T-helper 1 cell treated with Interleukin-12 subunit alpha and Interleukin-12 subunit beta and Interleukin-4 antibody, amounts not matched to agents 30 ng/mL and 1 ng/mL, for 36 hours (primary cell): ENCODE measurements around the gene ARHGAP6. TPM values are rescaled to one million over a fixed set of nuclear protein-coding genes. Genes with fewer than 3 reads are reported as not detected.

ENCODE experiments used
- intact Hi-C: fragments of 100-400 bp; cut with micrococcal nuclease; formaldehyde crosslinking; loops from one replicate; pipeline ENCODE4 v1.15.1; 2024
- total RNA-seq: library from RNA; stranded (reverse); gene quantifications from 2 replicates; pipeline ENCODE4 v1.2.3, GENCODE V29; 2022

Gene ARHGAP6
- total RNA-seq, 1 donor from 2014 or later: not detected

DNA sequence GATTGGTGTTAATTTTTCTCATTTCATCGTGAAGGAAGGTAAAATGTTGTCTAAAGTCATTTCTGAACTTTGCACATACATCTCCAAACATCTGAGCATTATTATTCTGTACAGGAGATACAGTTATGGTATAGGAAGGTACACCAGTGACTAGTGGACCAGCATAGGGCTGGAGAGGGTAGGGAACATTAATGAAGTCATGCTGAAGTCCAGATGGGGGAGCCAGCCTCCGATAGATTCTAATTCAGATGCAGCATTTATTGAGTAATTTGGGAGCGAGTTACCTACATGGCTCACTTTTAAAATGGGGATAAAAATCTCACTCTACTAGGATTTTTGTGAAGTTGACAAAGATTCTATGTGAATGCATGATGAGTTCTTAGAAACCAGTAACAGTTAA is 337.6 kb downstream of the ARHGAP6 start:
- intact Hi-C loops: no loop called here

DNA sequence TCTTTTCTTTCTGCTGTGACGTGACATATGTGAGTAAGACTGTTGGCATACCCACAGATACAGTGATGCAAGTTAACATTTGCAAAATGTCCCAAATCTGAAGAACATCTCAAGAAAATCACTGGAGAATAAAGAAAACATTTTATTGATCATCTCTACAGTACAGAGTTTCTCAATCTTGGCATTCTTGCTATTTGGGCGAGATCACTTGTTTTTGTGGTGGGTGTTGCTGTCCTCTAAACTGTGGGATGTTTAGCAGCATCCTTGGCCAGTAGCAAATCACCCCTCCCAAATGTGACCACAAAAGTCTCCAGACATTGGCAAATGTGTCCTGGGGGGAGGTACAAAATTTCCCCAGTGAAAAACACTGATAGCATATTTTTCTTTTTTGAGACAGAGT is 343.7 kb downstream of the ARHGAP6 start:
- intact Hi-C loops: no loop called here

DNA sequence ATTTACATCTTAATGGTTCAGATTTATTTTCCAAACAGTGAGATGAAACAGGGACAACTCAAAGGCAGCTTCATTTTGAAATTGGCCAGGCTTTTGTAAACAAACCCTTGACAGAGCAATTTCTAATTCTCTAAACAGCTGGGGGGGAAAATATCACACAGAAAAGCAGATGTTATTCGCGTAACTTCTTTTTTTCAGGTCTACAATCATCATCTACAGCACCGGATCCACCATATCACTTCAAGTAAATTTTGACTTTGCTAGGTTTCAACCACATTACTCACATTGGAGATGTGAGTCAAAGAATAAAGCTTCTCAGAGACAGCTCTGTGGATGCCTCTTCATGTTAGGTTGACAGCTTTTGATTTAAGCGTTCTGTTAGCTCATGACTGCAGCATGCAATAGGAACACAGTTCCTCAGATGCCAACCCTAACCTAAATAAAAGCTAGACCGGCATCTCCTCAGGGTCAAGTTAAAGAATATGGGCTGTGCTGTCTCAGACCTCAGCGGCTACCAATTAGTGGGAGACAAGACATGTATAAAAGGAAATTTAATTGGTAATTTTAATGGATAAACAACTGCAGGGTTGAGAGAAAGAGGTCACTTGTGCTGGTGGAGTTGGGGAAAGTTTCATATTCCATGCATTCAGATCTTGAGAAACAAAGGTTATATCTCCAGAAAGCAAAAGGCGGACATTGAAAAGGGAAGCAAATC is 345.8 kb downstream of the ARHGAP6 start:
- intact Hi-C loops: no loop called here

- intact Hi-C loops: no loop called here
Measured at GRCh38 chrX:11311706-11312105, 354.0 kb downstream of the ARHGAP6 start.

DNA sequence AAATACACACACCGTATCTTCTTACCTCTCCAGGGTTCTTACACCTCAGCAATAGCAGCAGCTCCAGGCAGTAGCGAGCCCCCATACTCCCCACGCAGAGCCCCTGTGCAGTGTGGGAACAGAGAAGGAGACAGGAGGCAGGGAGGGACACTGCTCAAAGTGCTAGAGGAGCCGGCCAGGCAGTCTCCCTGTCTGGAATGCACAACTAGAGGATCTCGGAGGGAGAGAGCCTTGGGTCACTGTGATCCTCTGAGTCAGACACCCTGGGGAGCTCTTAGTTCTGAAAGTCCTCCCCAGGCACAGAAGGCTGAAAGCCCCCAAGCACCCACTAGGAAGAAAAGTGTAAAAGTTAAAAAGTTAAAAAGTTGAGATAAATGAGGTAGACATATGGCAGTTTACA is 356.5 kb downstream of the ARHGAP6 start:
- intact Hi-C loops: no loop called here

GRCh38 chrX:11305641-11306040 is 360.1 kb downstream of the ARHGAP6 start:
- intact Hi-C loops: no loop called here

GRCh38 chrX:11304829-11305228 is 360.9 kb downstream of the ARHGAP6 start:
- intact Hi-C loops: no loop called here

DNA sequence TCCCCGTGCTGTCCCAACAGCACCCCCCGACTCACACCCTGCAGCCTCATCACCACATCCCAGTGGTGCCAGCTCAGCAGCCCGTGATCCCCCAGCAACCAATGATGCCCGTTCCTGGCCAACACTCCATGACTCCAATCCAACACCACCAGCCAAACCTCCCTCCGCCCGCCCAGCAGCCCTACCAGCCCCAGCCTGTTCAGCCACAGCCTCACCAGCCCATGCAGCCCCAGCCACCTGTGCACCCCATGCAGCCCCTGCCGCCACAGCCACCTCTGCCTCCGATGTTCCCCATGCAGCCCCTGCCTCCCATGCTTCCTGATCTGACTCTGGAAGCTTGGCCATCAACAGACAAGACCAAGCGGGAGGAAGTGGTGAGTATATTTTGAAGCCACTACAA is 367.1 kb downstream of the ARHGAP6 start:
- intact Hi-C loops: no loop called here

GRCh38 chrX:11296051-11296450 is 369.7 kb downstream of the ARHGAP6 start:
- intact Hi-C loops: no loop called here

DNA sequence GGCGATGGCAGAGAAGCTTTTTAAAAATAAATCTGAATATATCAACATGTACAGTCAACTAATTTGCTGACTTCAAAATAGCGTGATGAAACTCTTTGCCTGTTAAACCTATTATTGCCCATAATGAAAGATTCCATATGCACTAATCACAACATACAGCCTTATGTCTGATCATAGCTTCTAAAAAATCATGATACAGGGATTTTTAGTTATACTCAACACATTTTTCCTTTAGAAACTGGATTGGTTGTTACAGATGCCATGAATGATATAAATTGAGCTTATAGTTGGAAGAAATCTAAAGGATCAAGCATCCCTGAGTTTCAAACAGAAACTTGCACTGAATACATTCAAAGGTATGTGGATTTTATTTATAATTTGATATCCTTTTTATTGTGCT is 372.6 kb downstream of the ARHGAP6 start, which contains the start of gene AMELX:
AMELX (plus strand) TSS at position 301 of the 400 bp plus-strand sequence. CDS start 1,376 bp downstream, outside the sequence.
- intact Hi-C loops: no loop called here

GRCh38 chrX:11290416-11291102 is 375.2 kb downstream of the ARHGAP6 start:
- intact Hi-C loops: no loop called here

DNA sequence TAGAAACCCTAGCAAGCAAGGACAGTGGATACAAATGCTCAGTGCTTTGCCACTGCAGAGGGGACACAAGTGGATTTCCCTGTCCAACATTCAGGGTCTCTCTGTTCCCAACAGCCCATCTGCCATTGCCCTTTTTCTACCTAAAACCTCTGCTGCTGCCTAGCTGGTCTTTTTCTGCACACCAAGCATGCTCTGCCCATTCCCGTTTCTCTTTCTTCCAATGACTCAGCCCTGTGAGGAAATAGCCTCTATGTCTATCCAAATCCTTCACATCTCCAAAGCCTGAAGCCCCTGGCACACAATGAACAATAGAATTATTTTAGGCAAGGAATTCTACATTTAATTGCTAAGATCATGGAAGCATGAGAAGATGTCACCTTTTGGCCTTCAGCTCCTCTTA is 378.2 kb downstream of the ARHGAP6 start:
- intact Hi-C loops: no loop called here

DNA sequence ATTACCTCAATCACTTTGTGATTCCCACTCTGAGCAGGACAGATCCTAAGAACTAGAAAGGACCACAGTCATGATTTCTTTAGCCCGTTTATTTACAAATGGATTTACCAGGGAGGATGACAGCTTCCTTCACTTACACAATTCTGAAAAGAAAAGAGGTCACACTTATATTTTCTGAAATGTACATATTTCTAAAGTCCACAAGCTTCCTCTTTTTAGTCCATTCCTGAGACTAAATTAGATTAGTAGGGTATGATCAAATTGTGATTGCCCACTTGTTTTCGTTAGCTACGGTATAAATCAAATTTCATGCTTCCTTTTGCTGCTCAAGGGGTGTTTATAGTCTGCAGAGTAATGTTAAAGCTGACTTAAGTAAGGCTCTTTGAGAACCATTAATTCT is 380.1 kb downstream of the ARHGAP6 start:
- intact Hi-C loops: no loop called here

DNA sequence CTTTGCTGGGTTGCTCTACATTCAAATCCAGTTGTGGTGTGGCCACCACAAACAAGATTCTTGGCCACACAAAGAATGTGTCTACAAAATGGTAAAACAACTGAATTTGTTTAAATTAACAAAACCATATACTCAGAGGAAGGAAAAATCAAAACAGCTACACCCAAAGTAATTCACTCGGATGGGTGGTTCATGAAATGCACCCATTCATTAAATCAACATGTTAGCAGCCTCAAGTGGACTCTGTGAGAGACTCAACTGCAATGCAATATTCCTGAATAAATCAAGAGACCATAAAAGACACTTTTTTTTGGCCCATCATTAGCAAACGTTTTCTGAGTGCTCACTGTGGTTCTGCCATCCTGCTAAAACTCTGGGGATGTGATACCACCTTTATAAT is 383.7 kb downstream of the ARHGAP6 start:
- intact Hi-C loops: no loop called here

DNA sequence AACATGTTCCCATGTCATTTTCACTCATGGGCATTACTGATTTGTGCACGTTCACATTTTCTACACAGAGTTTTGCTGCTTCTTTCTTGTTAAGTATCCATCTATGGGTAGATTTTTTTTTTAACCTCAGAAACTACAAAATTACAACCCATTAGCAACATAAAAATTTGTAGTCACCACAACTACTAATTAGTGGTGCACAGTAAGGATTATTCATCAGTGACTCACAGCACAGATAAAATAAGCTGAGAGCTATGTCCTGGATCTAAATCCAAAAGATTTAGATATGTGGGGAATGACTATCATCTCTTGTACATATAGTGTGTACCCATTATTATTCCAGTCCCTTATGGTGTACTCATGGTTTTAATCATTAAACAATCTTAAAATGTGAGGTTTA is 392.2 kb downstream of the ARHGAP6 start:
- intact Hi-C loops: no loop called here

DNA sequence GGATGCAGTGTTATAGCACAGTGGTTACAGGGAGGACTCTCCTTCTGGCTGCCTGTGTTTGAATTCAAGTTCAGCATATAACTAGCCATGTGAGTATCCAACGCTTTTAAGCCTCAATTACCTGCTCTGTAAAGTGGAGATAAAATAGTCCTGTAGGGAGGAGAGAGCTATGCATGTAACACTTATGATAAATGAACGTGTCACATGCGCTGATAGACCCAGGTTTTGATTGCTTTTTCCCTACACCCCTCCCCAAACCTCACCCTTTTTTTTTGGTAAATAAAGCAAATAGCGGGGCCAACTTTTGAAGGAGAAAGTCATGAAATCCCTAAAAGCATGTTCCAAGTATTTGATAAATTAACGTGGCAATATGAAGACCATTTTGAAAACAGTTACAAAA is 392.9 kb downstream of the ARHGAP6 start:
- intact Hi-C loops: no loop called here

DNA sequence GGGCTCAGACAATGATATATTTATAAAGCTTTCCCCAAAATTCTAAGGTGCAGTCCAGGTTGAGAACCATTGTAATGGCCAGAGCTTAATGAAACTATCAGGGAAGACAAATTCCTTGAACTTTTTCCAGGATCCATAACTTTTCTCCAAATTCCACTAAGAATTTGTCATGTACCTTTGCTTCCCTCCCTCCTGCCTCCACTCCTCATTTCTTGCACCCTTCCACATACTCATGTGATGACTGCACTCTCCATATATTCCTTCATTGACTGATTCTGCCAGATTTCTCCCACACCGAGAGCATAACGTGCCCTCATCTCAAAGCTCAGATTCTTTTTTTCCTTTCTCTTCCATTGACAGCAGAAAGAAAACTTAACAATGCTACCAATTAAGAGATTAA is 393.4 kb downstream of the ARHGAP6 start:
- intact Hi-C loops: no loop called here

DNA sequence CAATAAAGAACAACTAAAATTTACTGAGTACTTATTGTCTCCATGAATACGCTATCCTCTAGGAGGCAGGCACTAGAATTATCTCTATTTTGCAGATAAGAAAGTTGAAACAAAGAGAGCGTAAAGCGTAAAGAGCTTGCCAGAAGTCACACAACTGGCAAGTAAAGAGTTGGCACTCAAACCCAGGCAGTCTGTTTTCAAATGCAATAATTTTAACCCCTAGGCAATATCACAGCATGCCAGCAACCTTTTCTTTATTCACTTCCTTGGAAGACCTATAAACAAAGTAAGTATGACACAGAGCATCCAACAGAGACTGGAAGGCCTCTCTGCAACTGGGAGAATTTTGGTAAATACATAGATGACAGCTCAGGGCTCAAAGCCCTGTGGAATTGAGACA is 395.7 kb downstream of the ARHGAP6 start:
- intact Hi-C loops: no loop called here

GRCh38 chrX:11269006-11269405 is 396.7 kb downstream of the ARHGAP6 start:
- intact Hi-C loops: no loop called here

DNA sequence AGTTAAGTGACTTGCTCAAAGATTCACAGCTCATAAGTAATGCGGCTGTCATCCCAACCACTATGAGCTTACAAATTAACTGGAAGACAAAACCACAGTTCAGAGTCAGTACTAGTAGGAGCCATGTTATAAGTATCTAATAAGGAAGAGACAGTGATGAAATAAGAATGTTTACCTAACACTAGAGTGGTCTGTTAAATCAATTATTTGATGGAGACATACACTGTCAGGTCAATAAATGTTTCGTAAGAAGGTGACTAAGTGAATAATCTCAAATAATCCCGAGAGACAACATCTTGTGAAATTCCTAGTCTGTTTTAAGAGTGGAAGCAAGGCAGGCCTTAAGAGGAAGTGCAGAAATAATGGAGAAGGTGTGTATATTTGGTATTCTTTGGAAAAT is 398.3 kb downstream of the ARHGAP6 start:
- intact Hi-C loops: no loop called here

GRCh38 chrX:11266573-11267003 is 399.1 kb downstream of the ARHGAP6 start:
- intact Hi-C loops: no loop called here

DNA sequence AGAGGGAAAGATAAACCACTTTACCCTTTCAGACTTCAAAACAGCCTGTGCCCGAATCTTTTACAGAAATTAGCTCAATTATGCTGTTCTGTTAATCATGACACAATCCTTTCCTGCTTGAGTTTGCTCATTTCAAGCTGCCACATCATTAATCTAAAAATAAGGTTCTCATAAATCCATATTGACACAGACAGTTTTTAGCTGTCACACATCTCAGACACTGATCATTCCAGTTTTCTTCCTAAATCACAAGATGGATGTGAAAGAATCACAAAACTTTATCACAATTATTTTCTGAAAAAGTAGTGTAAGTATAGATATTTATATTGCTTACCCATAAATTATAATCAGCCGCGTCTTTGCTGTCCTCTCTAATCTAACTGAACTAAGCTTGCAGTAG is 400.4 kb downstream of the ARHGAP6 start:
- intact Hi-C loops: no loop called here

GRCh38 chrX:11264925-11265324 is 400.8 kb downstream of the ARHGAP6 start:
- intact Hi-C loops: no loop called here
